ENCODE results near the gene DNMT3A. TPM values are rescaled to one million over a fixed set of nuclear protein-coding genes. Genes with fewer than 3 reads are reported as not detected.
A peak's percentile ranks its signal among the peaks of the same experiment; 100 is the strongest.

Gene DNMT3A
- total RNA-seq, 1 donor from 2014 or later: 80.2 TPM

GRCh38 chr2:25341011-25341727, 556 bp downstream of the DNMT3A start:
- TF ChIP-seq CTCF (IDR thresholded peaks at IDR 0.05): no peak
- no peak overlapping the region for H3K27ac Mint-ChIP-seq (ENCODE audit: unreplicated experiment)
- H3K36me3 Mint-ChIP-seq (ENCODE audit: unreplicated experiment): peaks cover 3% of the 10 kb centered on the region
- H3K27me3 Mint-ChIP-seq (ENCODE audit: unreplicated experiment): no peaks in the 10 kb centered on the region
- peaks cover 27% of the 10 kb centered on the region for H3K4me1 Mint-ChIP-seq (ENCODE audit: unreplicated experiment)
- no peak overlapping the region for H3K4me3 Mint-ChIP-seq (ENCODE audit: unreplicated experiment)
- DNase-seq (ENCODE audit: extremely low spot score, unreplicated experiment): no peak
- no peaks in the 10 kb centered on the region for H3K9me3 Mint-ChIP-seq (ENCODE audit: unreplicated experiment)

GRCh38 chr2:25340181-25340921, 1.4 kb downstream of the DNMT3A start:
- Mint-ChIP-seq H3K27ac (ENCODE audit: unreplicated experiment) (no peak overlapping the region), H3K27me3 (ENCODE audit: unreplicated experiment) (no peaks in the 10 kb centered on the region), H3K36me3 (ENCODE audit: unreplicated experiment) (peaks cover 3% of the 10 kb centered on the region), H3K9me3 (ENCODE audit: unreplicated experiment) (no peaks in the 10 kb centered on the region), H3K4me3 (ENCODE audit: unreplicated experiment) (peak overlapping the region; percentile 66), H3K4me1 (ENCODE audit: unreplicated experiment) (peaks cover 29% of the 10 kb centered on the region)
- DNase-seq (ENCODE audit: extremely low spot score, unreplicated experiment): no peak
- TF ChIP-seq CTCF (IDR thresholded peaks at IDR 0.05): no peak

- DNase-seq (ENCODE audit: extremely low spot score, unreplicated experiment): no peak
- Mint-ChIP-seq H3K27ac (ENCODE audit: unreplicated experiment) (no peak overlapping the region), H3K4me1 (ENCODE audit: unreplicated experiment) (peaks cover 31% of the 10 kb centered on the region), H3K36me3 (ENCODE audit: unreplicated experiment) (peaks cover 3% of the 10 kb centered on the region), H3K9me3 (ENCODE audit: unreplicated experiment) (no peaks in the 10 kb centered on the region), H3K4me3 (ENCODE audit: unreplicated experiment) (peak overlapping the region; percentile 62), H3K27me3 (ENCODE audit: unreplicated experiment) (no peaks in the 10 kb centered on the region)
- no peak for TF ChIP-seq CTCF (IDR thresholded peaks at IDR 0.05)
Observed at GRCh38 chr2:25339791-25340180, 1.9 kb downstream of the DNMT3A start.

- Mint-ChIP-seq H3K27ac (ENCODE audit: unreplicated experiment) (no peak overlapping the region), H3K36me3 (ENCODE audit: unreplicated experiment) (peaks cover 3% of the 10 kb centered on the region), H3K9me3 (ENCODE audit: unreplicated experiment) (no peaks in the 10 kb centered on the region), H3K4me1 (ENCODE audit: unreplicated experiment) (peaks cover 34% of the 10 kb centered on the region), H3K27me3 (ENCODE audit: unreplicated experiment) (no peaks in the 10 kb centered on the region), H3K4me3 (ENCODE audit: unreplicated experiment) (peak overlapping the region; percentile 62)
- no peak for TF ChIP-seq CTCF (IDR thresholded peaks at IDR 0.05)
- DNase-seq (ENCODE audit: extremely low spot score, unreplicated experiment): no peak
Observed at GRCh38 chr2:25339211-25339674, 2.5 kb downstream of the DNMT3A start.

GRCh38 chr2:25338401-25338800, 3.3 kb downstream of the DNMT3A start:
- peaks cover 3% of the 10 kb centered on the region for H3K36me3 Mint-ChIP-seq (ENCODE audit: unreplicated experiment)
- H3K27me3 Mint-ChIP-seq (ENCODE audit: unreplicated experiment): no peaks in the 10 kb centered on the region
- TF ChIP-seq CTCF (IDR thresholded peaks at IDR 0.05): no peak

More at GRCh38 chr2:25338401-25338800, 3.3 kb downstream of the DNMT3A start:
- Mint-ChIP-seq H3K27ac (ENCODE audit: unreplicated experiment) (peak overlapping the region; percentile 34), H3K4me3 (ENCODE audit: unreplicated experiment) (no peak overlapping the region), H3K4me1 (ENCODE audit: unreplicated experiment) (peaks cover 34% of the 10 kb centered on the region), H3K9me3 (ENCODE audit: unreplicated experiment) (no peaks in the 10 kb centered on the region)
- DNase-seq (ENCODE audit: extremely low spot score, unreplicated experiment): no peak

All from osteocyte (in vitro differentiated cells).